HG03045 (cell line): ENCODE measurements around the gene MRPS7.
"Not testable (repeated sequence)": the region's sequence is repeated elsewhere in the genome, so short reads cannot be mapped to it uniquely, and the experiment has no call there.

Source experiments
- ATAC-seq: cut with Tn5 transposase; IDR thresholded peaks from one replicate; pipeline ENCODE4 v1.9.1; 2021; ENCODE audit warnings: mild to moderate bottlenecking, moderate library complexity; ENCODE audit not compliant: unreplicated experiment

MRPS7 gene

DNA sequence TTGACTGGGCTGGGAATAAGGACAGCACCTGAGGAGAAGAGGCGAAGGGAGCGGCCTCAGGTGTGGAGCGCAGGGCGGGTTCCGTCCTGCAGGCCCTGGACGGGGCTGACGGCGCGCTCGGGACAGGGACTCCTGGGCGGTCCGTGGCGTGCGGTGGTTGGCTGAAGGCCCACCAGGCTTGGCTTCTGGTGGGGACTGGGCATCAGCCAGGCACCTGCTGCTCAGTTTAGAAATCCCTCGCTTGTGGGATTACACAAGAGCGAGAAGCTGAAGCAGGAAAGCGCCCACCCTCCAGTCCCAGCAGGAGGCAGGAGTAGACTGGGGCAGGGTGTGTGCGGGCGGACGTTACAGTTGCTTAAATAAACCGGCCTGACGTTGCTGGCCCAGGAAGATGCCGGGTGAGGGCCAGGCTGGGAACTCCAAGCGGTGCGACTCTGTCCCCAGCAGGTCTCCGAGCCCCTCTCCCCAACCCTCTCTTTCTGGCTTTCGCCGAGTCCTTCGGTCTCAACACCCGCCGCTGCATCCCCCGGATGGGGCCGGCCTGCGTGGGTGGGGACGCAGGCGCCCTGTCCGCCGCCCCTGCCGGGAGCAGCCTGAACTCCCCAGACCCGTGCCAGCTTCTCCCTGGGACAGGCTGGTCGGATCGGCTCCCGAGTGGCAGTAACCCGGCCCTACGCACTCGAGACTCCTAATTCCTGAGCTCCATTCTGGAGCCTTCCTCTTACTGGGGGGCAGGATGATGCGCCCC lies 8.7 kb downstream of the MRPS7 start:
- peak; percentile 39 for ATAC-seq

DNA sequence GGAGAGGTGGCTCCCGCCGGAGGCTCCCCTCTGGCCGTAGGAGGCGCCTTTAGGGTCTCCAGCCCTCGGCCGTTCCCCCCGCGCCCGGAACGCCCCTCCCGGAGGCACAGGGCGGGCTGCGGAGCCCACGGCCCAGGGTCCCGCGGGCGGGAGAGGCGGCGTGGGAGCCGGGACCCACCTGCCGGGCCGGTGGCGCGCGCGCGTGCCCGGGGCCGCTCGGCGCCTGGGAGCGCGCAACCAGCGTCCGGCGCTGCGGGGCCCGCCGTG lies 9.2 kb downstream of the MRPS7 start, which contains the start of gene MIF4GD:
MIF4GD (minus strand) TSS at position 266 of the 267 bp plus-strand sequence. CDS start 1,036 bp downstream, outside the sequence.
- peak; percentile 17 for ATAC-seq

DNA sequence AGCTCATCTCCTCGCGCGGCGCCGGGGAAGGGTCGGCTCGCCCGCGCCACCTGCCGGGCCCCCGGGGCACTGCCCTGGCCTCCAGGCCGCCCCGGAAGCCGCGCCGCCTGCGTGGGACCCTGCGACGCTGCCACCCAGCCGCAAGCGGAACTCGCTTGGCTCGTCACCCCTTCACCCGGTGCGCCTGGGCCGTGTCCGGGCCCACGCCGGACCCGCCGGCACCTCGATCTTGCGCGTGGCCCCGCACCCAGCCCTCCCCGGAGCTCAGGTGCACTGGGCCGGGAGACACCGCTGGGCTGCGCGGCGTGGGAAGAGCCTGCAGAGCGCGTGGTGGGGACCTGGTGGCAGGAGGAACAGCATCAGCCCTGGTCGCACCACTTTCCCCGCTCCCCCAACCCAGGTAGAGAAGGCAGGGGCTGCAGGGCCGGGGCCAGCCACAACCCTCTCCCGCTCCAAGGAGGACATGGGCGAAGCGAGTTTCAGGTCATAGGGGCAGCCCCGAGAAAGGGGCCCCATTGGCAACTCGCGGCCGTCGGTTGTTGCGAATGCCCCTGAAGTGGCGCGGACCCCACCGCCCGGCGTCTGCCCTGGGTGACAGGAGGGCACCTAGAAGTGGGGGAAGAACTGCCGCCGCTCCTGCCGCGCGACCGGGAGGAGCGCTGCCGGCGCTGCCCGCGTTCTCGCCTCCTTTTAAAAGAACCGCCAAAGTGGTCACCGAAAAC lies 9.7 kb downstream of the MRPS7 start:
- ATAC-seq = peak; percentile 67

DNA sequence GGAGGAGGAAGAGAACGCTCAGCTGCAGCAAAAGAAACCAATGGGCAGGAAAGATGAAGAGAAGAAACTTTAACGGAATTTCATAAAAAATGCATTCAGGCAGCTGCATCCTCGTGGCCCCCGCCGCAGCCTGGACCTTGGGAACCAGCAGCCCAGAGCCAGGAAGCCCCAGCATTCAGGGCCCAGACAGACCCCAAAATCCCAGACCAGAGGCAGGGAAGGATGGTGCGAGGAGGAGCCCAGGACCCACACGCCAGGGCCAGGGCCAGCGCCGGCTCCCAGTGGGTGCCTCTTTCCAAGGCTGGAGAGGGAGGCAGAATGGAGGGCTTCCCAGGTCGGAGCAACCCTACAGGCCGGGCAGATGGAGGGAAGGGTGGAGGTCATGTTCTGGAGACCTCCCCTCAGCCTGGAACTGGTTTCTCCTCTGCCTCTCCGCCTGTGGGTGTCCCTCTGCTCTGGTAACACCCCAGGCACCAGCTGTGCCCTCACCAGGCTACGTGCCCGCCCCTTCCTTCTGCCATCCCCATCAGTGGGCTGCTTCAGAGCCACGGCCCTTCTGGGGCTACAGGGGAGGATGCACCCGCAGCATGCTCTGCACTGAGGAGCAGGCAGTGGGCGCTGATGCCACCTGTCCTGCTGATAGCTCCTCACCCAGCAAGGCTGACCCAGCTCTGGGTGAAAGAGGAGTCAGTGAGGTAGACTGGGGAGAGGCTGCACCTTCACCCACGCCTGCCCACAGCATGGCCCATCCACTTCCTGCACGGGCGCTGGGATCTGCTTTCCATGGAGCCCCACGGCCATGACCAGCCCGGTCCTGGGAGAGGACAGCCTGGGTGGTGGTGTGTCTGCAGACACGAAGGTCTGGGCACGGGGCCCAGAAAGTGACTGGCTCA lies 10.5 kb downstream of the MRPS7 start:
- no peak for ATAC-seq

DNA sequence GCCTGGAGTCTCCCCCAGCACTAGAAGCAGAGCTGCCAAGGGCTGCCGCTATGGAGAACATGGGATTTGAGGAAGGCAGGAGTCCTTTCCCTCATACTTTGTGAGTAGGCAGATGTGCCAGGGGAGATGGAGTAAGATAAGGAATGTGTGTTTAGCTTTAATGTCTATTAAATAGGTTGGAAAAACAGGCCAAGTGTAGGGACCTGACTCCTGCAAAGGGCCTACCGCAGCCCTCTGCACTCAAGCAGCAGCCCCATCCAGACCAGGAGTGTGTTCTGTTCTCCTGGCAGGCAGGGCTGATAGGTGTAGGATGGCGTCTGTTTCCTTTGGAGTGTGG lies 11.1 kb downstream of the MRPS7 start:
- no peak for ATAC-seq

DNA sequence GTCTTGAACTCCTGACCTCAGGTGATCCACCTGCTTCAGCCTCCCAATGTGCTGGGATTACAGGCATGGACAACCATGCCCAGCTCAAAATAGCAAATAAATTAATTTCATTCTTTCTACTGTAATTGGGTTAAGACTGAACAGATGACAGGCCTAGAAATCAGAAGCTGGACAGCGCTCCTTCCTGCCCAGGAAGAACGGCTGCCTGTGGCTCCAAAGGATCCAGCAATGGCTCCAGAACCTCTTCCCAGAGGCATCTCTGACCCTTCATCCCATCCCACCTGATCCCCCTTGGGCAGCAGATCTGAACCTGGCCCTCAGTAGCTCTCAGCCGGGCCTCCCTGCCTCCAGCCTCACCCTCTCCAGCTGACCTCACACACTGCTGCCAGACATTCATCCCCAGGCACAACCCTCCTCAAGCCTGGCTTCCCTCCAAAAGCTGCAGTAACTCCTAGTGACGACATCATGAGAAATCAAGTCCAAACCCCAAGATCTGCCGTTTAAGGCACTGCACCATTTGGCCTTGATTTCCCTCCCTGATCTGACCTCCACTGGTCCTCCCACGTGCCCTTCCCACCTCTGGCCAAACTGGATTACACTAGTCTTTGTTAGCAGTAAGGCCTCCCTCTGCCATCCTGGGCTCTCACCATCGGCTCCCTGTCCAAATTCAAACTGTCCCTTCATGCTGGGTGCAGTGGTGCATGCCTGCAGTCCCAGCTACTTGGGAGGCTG lies 12.5 kb downstream of the MRPS7 start:
- ATAC-seq = no peak

DNA sequence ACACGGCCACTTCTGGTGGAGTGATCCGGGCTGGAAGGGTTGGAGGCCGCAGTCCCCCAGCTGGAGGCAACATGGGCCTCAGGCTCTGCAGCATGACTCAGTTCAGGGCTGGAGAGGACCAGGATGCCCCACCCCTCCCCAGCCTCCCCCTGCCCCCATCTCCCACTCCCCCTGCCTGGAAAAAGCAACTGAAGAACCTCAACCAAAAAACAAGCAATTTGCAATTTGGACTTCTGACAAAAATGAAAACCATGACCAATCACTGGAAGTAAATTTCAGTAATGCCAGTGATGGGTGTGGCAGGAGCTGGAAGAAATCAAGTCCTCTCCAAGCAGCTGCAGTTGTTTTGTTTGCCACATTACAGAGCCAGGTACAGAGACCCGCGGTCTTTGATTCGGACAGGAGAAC lies 16.0 kb downstream of the MRPS7 start:
- ATAC-seq = no peak

DNA sequence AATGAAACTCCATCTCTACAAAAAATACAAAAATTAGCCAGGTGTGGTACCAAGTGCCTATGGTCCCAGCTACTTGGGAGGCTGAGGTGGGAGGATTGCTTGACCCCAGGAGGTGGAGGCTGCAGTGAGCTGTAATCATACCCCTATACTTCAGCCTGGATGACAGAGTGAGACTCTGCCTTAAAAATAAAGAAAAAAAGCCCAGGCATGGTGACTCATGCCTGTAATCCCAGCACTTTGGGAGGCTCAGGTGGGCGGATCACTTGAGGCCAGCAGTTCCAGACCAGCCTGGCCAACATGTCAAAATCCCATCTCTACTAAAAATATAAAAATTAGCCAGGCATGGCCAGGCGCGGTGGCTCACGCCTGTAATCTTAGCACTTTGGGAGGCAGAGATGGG lies 18.5 kb downstream of the MRPS7 start:
- ATAC-seq = not testable (repeated sequence)

DNA sequence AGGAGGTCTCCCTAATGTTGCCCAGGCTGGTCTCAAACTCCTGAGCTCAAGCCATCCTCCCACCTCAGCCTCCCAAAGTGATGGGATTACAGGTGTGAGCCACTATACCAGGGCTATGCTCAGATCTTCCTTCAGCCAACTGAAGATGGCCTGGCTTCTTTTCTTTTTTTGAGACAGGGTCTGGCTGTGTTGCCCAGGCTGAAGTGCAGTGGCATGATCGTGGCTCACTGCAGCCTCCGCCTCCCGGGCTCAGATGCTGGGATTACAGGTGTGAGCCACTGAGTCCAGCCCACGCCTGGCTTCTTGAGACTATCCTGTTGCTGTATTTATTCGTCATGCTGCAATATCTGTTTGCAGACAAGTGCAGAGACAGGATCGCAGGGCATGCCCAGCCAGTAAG lies 23.4 kb downstream of the MRPS7 start:
- ATAC-seq = no peak

DNA sequence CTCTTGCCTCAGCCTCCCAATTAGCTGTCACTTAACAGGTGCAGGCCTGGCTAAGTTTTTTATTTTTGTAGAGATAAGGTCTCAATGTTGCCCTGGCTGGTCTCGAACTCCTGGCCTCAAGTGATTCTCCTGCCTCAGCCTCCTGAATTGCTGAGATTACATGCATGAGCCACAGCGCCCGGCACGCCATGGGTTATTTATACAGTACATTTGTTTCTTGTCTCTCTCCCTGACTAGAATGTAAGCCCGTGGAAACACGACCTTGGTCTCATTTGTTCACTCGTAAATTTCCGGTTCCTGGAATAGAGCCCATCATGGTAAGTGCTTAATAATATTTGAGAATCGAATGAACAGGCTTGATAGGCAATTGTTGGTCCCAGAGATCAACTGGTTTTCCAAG lies 25.5 kb downstream of the MRPS7 start:
- no peak for ATAC-seq

DNA sequence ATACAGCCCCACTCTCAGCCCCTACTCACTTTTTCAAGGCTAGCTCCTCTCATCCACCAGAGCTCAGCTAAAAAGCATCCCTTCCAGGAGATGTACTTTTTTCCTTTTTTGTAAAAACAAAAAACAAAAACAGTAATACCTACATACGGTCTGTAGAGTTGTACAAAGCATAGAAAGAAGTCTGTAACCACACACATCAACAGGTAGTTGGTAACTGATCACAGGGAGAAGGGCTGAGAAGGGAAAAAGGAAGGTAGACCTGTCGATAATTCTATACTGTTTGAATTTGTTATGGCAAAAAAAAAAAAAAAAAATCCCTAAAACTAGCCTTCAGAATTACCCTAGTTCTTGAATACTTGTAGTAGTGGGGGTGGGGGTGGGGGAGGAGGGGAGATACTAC lies 26.7 kb downstream of the MRPS7 start:
- no peak for ATAC-seq

DNA sequence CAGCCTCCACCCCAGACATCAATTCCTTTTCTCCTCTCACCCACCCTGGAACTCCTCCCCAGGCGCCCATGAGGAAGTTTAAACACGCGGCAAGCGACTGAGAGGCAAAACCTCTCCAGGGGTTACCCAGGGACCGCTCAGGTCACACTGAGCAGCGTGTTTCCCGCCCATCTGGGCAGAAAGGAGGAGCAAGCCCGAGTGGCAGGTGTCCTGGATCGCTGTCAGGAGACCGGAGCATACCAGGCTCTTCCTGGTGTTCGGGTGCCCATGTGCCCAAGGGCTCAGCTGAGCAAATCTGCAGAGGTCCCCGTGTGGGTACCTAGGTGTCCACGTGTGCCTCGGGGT lies 27.1 kb downstream of the MRPS7 start:
- peak; percentile 23 for ATAC-seq

DNA sequence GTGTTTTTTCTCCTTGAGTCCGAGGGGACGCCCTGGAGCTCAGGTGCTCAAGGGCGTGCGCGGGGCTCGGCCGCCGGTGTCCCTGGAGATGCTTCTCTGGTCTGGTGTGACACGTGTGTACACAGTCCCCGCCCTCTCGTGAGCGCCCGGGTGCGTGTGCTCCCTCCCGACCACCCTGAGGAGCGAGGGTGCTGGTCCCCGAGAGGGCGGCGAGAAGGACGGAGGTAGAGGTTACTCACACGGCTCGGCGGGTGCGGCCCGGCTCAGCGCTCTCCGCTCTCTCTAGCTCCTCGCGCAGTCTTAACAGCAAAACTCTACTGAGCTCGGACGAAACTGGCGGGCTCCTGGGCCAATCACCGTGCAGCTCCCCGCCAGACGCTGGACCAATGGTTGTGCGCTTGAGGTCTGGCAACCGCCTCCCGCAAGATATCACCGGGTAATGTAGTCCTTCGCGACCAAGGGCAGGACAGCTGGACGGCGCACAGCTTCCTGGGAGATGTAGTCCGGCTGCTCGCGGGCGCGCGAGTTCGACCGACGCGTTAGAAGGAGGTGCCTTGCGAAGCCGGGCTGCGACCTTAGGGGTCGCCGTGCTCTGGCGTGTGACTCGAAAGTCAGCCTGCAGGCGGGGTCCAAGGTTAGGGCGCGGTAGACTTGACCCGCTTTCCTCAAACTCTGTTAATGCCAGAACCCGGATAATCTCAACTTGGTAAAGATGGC lies 27.6 kb downstream of the MRPS7 start, which contains the start of gene SLC25A19:
SLC25A19 (minus strand) TSS at position 319 of the 717 bp plus-strand sequence. CDS start 2,669 bp downstream, outside the sequence.
- ATAC-seq = peak; percentile 92

DNA sequence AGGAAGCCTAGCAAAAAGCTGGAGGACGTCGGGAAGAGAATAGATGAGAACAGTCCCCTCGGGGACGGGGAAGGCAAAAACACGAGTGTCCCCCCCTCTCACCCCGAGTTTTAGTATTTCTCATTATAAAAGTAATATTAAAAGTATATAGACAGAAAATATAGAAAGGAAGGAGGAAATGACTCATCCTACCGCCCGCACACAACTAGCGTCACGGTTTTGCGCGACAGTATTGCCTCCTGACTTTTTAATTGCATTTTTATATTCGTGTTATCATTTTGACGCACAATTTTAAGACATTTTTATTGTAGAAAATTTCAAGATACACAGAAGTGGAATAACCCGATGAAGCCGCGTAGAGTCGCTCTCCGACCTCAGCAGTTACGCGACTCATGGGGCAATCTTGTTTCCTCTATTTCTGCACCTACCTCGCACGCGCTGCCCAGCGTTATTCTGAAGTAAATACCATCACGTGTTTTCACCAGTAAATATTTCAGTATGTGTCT lies 28.2 kb downstream of the MRPS7 start:
- no peak for ATAC-seq

DNA sequence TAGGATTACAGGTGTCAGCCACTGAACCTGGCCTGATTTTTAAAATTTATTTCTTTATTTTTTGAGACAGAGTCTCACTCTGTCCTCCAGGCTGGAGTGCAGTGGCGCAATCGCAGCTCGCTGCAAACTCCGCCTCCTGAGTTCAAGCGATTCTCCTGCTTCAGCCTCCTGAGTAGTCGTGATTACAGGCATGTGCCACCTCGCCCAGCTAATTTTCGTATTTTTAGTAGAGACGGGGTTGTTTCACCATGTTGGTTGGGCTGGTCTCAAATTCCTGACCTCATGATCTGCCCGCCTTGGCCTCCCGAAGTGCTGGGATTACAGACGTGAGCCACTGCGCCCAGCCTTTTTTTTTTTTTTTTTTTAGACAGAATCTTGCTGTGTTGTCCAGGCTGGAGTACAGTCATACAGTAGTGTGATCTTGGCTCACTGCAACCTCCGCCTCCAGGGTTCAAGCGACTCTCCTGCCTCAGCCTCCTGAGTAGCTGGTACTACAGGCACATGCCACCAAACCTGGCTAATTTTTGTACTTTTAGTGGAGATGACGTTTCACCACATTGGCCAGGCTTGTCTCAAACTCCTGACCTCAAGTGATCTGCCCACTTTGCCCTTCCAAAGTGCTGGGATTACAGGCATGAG lies 31.2 kb downstream of the MRPS7 start:
- ATAC-seq = not testable (repeated sequence)

DNA sequence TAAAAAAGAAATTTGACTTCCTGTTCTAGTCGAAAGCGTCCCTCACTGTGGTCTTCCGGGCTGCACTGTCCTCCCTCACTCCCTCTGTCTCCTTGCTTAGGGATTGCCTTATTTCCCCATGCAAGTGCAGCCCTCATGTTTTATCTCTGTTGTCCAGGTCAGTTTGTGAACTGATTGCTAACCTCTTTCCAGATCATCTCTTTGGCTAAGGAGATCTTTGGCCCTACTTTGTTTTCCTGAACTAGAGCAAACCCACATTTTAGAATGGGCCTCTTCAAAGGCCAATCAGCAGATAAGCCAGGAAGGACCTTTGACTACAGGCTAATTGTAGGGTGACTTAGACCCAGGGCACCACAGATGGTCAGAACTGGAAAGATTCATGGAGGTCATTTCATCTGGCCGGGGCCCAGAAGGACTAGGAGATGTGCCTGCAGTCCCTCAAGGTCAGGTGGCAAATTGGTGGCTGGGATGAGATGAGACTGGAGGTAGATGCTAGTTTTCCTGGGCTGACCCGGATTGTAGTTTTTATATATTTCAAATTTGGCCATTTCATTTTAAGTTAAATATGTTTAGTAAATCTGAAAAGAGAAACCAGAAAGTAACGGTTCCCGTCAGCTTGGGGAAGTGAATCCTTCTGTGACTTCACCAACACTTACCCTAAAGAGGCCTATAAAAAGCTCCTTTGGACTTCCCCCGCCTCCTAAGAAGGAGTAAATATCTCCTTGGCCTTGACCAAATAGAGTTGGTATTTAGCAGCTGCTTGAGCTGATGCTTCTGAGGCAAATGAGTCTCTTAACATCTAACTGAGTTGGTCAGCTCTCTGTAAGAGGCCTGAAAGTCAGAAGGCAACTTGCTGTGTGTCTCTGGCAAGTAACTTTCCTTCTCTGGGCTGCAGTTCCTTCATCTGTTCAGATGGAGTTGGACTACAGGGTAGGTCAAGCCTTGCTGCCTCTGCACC lies 33.8 kb downstream of the MRPS7 start:
- peak; percentile 54 for ATAC-seq

DNA sequence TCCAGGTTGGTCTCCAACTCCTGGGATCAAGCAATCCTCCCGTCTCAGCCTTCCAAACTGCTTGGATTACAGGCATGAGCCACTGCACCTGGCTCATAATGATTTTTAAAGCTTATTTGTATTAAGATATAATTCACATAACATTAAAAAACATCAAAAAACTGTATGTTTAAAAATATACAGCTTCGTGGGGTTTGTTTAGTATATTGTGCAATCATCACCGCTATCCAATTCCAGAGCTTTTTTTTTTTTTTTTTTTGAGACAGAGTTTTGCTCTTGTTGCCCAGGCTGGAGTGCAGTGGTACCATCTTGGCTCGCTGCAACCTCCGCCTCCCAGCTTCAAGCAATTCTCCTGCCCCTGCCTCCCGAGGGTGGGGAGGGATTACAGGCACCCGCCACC lies 38.6 kb downstream of the MRPS7 start:
- ATAC-seq = no peak

DNA sequence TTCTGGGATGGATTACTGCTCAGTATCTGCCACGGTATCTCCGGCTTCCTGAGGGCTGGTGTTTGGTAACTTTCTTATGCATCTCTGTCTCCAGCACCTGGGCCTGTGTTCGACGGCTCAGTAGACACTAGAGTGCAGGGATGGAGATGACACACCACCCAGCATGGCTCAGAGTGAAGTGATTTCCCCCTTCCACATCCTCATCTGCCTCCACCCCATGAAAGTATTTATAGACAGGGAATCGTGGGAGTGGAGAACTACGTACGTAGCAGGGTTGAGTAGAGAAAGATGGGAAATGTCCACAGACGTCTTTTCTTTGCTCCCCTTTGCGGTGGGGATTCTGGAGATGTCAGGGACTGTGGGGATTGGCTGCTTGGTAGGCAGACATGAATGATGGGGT lies 39.4 kb downstream of the MRPS7 start:
- no peak for ATAC-seq
